ENCODE data around the gene ARHGAP18. TPM values are rescaled to one million over a fixed set of nuclear protein-coding genes. Genes with fewer than 3 reads are reported as not detected.
A peak's percentile ranks its signal among the peaks of the same experiment; 100 is the strongest.

ARHGAP18 gene
- polyA plus RNA-seq, 2 donors, result 2.1 to 2.2 TPM

DNA sequence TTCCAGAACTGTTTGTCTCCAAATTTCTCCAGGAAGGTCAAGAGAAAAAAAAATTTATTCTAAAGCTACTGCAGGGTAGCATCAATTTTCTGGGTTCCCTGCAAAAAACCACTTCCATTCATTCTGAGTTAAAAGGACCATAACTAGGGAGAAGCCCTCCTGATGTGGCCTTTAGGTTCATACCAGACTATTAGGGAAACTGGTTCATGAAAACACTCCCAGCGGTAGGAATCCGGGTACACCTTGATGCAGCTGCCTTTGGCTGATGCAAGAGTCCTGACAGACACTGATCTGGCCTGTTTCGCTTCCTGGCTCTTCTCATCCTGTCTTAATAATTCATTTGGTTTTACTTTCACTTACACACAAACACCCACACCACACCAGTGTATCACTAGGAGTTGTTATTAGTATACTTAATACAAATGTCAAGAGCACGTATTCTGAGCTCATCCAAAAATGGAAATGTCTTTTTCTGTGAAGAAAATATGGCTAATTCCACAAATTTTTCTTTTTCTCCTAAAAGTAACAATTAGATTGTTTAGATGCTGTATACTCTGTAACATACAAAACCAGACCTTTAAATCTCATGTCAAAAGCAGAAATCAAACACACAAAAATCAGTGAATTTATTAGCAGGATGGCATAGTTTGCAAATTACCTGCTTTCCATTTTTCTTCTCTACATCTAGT is 38.4 kb upstream of the ARHGAP18 start:
- peaks cover 0 to 3% of the 10 kb centered on the region in 2 donors for H3K4me1 ChIP-seq (ENCODE audit: control insufficient read depth in 2 of 2, insufficient read depth in 2 of 2, low read length in 1 of 2)
- H3K27me3 ChIP-seq (ENCODE audit: control insufficient read depth in 1 of 2, insufficient read depth in 2 of 2, low read length in 2 of 2), result no peaks in the 10 kb centered on the region
- H3K4me3 ChIP-seq (ENCODE audit: low read depth in 1 of 2, low read length in 2 of 2), result no peak overlapping the region
- H3K27ac ChIP-seq (ENCODE audit: low read depth in 2 of 2, low read length in 1 of 2), result peak overlapping the region; percentile 57 to 74
- H3K36me3 ChIP-seq (ENCODE audit: control insufficient read depth in 2 of 2, insufficient read depth in 2 of 2, low read length in 1 of 2), result no peaks in the 10 kb centered on the region
- WGBS, 2 donors, result 33 to 37% methylated on average over 4 of the region's 4 CpGs
- H3K9me3 ChIP-seq (ENCODE audit: control insufficient read depth in 2 of 2, insufficient read depth in 1 of 2, low read depth in 1 of 2, low read length in 1 of 2), result no peaks in the 10 kb centered on the region

DNA sequence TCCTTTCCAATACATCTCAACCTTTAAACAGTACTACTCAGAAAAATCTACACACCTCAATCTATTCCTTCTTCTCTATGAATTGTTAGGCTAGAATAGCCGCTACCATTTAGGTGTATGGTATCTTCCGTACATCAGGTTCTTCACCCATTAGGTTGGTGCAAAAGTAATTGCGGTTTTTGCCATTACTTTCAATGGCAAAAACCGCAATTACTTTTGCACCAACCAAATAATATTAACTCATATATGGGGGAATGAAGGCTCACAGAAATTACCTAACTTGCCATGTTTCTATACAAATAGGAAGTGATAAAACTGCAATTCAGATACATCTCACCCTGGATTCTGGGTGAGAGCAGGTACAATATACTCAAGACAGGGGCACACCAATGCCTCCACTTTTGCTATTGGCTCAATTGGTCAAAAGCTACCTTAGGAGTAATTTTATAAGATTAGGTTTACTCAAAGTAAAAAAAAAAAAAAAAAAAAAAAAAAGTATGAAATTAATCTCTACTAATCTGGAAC is 37.7 kb upstream of the ARHGAP18 start:
- H3K27ac ChIP-seq (ENCODE audit: low read depth in 2 of 2, low read length in 1 of 2), result no peak overlapping the region
- H3K4me1 ChIP-seq (ENCODE audit: control insufficient read depth in 2 of 2, insufficient read depth in 2 of 2, low read length in 1 of 2), result peaks cover 0 to 3% of the 10 kb centered on the region in 2 donors
- H3K36me3 ChIP-seq (ENCODE audit: control insufficient read depth in 2 of 2, insufficient read depth in 2 of 2, low read length in 1 of 2), result no peaks in the 10 kb centered on the region
- no peaks in the 10 kb centered on the region for H3K9me3 ChIP-seq (ENCODE audit: control insufficient read depth in 2 of 2, insufficient read depth in 1 of 2, low read depth in 1 of 2, low read length in 1 of 2)
- H3K4me3 ChIP-seq (ENCODE audit: low read depth in 1 of 2, low read length in 2 of 2), result no peak overlapping the region
- no peaks in the 10 kb centered on the region for H3K27me3 ChIP-seq (ENCODE audit: control insufficient read depth in 1 of 2, insufficient read depth in 2 of 2, low read length in 2 of 2)
- WGBS, 2 donors, result 84 to 94% methylated on average over 4 of the region's 4 CpGs

DNA sequence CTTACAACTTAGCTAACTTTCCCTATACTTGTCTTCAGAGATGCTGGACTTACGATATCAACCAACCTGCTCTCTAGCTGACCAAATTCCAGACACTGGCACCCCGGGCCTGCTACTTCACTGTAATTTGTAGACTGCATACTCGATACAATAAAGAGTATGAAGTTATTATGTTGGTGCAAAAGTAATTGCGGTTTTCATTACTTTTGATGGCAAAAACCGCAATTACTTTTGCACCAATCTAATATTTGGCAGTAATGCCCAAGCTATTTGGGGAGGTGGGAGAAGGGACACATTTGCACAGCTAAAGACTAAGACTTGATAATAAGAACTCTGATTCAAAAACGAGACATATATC is 34.9 kb upstream of the ARHGAP18 start:
- no peak overlapping the region for H3K4me3 ChIP-seq (ENCODE audit: low read depth in 1 of 2, low read length in 2 of 2)
- no peaks in the 10 kb centered on the region for H3K9me3 ChIP-seq (ENCODE audit: control insufficient read depth in 2 of 2, insufficient read depth in 1 of 2, low read depth in 1 of 2, low read length in 1 of 2)
- 82 to 84% methylated on average over 6 of the region's 6 CpGs for WGBS, 2 donors
- no peak overlapping the region for H3K27ac ChIP-seq (ENCODE audit: low read depth in 2 of 2, low read length in 1 of 2)
- no peaks in the 10 kb centered on the region for H3K27me3 ChIP-seq (ENCODE audit: control insufficient read depth in 1 of 2, insufficient read depth in 2 of 2, low read length in 2 of 2)
- H3K4me1 ChIP-seq (ENCODE audit: control insufficient read depth in 2 of 2, insufficient read depth in 2 of 2, low read length in 1 of 2), result peaks cover 0 to 3% of the 10 kb centered on the region in 2 donors
- H3K36me3 ChIP-seq (ENCODE audit: control insufficient read depth in 2 of 2, insufficient read depth in 2 of 2, low read length in 1 of 2), result no peaks in the 10 kb centered on the region

DNA sequence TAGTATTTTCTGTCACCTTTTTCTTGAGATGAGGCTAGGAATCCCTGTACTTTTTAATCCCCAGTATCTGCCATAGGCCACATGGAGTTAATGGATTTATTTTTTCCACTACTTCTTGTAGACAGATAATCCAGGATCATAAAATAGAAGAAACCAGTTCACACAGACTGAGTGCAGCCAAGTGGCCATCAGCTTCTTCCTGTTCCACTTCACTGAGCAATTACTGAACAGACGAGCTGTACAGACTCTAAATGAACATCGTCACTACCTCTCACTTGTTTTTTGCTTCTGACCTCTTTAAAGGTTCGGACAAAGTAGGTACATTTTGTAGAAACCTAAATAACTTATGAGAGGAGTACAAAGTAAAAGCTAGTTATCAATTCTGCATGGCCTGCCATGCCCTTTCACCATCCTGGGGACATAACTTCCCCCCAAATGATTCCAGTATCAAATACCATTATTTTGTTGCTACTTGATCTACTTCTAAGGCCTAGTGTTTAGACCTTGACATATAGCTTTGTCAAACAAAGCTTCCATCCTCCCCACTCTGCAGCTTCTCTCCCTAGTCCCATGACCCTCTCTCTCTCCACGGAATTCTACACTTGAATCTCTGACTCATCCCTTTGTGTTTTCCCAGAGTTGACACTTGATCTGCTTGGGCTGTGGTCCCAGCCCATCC is 34.4 kb upstream of the ARHGAP18 start:
- Histone ChIP-seq H3K9me3 (ENCODE audit: control insufficient read depth in 2 of 2, insufficient read depth in 1 of 2, low read depth in 1 of 2, low read length in 1 of 2) (no peaks in the 10 kb centered on the region), H3K36me3 (ENCODE audit: control insufficient read depth in 2 of 2, insufficient read depth in 2 of 2, low read length in 1 of 2) (no peaks in the 10 kb centered on the region), H3K27ac (ENCODE audit: low read depth in 2 of 2, low read length in 1 of 2) (no peak overlapping the region), H3K4me3 (ENCODE audit: low read depth in 1 of 2, low read length in 2 of 2) (no peak overlapping the region), H3K4me1 (ENCODE audit: control insufficient read depth in 2 of 2, insufficient read depth in 2 of 2, low read length in 1 of 2) (peaks cover 0 to 3% of the 10 kb centered on the region in 2 donors), H3K27me3 (ENCODE audit: control insufficient read depth in 1 of 2, insufficient read depth in 2 of 2, low read length in 2 of 2) (no peaks in the 10 kb centered on the region)
- 55 to 56% methylated on average over 4 of the region's 4 CpGs for WGBS, 2 donors

DNA sequence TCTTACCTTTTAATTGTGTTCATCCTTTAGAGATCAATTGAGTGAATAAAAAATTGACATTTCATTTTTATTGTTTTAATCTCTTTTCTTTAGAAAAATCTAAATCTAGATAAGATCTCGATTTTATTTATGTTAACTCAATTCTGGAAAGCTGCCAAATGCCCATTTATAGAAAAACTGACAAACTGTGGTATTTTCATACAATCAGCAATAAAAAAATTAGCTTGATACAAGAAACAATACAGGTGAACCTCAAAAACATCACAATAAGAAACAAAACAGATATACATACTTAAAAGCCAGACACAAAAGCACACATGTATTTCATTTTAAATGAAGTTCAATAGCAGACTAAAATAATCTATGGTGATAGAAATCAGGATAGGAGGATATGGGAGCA is 30.0 kb upstream of the ARHGAP18 start:
- 37 to 38% methylated on average over 1 of the region's 1 CpG for WGBS, 2 donors
- Histone ChIP-seq H3K9me3 (ENCODE audit: control insufficient read depth in 2 of 2, insufficient read depth in 1 of 2, low read depth in 1 of 2, low read length in 1 of 2) (no peaks in the 10 kb centered on the region), H3K4me1 (ENCODE audit: control insufficient read depth in 2 of 2, insufficient read depth in 2 of 2, low read length in 1 of 2) (no peaks in the 10 kb centered on the region), H3K27ac (ENCODE audit: low read depth in 2 of 2, low read length in 1 of 2) (no peak overlapping the region), H3K36me3 (ENCODE audit: control insufficient read depth in 2 of 2, insufficient read depth in 2 of 2, low read length in 1 of 2) (no peaks in the 10 kb centered on the region), H3K27me3 (ENCODE audit: control insufficient read depth in 1 of 2, insufficient read depth in 2 of 2, low read length in 2 of 2) (no peaks in the 10 kb centered on the region), H3K4me3 (ENCODE audit: low read depth in 1 of 2, low read length in 2 of 2) (no peak overlapping the region)

DNA sequence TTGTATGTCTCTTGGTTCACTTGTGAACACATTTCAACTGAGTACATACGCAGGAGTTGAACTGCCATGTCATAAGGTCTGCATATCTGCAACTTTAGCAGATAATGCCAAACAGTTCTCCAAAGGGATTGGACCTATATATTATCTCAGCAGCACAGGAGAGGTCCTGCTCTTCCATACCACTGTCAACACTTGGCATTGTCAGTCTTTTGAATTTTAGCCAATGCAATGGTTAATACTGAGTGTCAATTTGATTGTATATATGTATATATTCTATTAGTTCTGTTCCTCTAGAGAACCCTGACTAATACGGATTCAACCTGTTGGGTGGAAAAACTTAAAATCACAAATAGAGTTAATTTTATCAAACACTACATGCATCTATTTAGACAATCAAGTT is 26.1 kb upstream of the ARHGAP18 start:
- no peak overlapping the region for H3K4me3 ChIP-seq (ENCODE audit: low read depth in 1 of 2, low read length in 2 of 2)
- no peaks in the 10 kb centered on the region for H3K4me1 ChIP-seq (ENCODE audit: control insufficient read depth in 2 of 2, insufficient read depth in 2 of 2, low read length in 1 of 2)
- H3K36me3 ChIP-seq (ENCODE audit: control insufficient read depth in 2 of 2, insufficient read depth in 2 of 2, low read length in 1 of 2), result no peaks in the 10 kb centered on the region
- no peaks in the 10 kb centered on the region for H3K27me3 ChIP-seq (ENCODE audit: control insufficient read depth in 1 of 2, insufficient read depth in 2 of 2, low read length in 2 of 2)
- no peak overlapping the region for H3K27ac ChIP-seq (ENCODE audit: low read depth in 2 of 2, low read length in 1 of 2)
- 89 to 96% methylated on average over 2 of the region's 2 CpGs for WGBS, 2 donors
- no peaks in the 10 kb centered on the region for H3K9me3 ChIP-seq (ENCODE audit: control insufficient read depth in 2 of 2, insufficient read depth in 1 of 2, low read depth in 1 of 2, low read length in 1 of 2)

DNA sequence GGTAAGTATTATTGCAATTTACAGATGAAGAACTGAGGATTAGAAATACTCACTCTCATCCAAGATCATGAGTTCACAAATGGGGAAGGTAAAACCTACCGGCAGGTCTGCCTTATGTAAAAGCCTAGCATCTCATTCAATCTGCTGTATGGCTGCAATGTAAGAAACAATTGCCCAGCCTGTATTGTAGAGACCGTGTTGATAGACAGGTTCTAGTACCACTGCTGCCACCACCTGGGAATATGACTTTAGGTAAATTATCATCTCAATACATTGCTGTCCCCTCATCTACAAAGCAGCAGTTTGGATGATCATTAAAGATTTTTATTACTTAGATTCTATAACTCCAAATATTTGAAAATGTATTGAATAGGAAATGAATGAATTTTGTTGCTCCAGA is 23.3 kb upstream of the ARHGAP18 start:
- H3K4me3 ChIP-seq (ENCODE audit: low read depth in 1 of 2, low read length in 2 of 2), result no peak overlapping the region
- no peak overlapping the region for H3K27ac ChIP-seq (ENCODE audit: low read depth in 2 of 2, low read length in 1 of 2)
- WGBS, 2 donors, result 65 to 67% methylated on average over 2 of the region's 2 CpGs
- H3K9me3 ChIP-seq (ENCODE audit: control insufficient read depth in 2 of 2, insufficient read depth in 1 of 2, low read depth in 1 of 2, low read length in 1 of 2), result no peaks in the 10 kb centered on the region
- H3K27me3 ChIP-seq (ENCODE audit: control insufficient read depth in 1 of 2, insufficient read depth in 2 of 2, low read length in 2 of 2), result no peaks in the 10 kb centered on the region
- H3K4me1 ChIP-seq (ENCODE audit: control insufficient read depth in 2 of 2, insufficient read depth in 2 of 2, low read length in 1 of 2), result no peaks in the 10 kb centered on the region
- H3K36me3 ChIP-seq (ENCODE audit: control insufficient read depth in 2 of 2, insufficient read depth in 2 of 2, low read length in 1 of 2), result no peaks in the 10 kb centered on the region

DNA sequence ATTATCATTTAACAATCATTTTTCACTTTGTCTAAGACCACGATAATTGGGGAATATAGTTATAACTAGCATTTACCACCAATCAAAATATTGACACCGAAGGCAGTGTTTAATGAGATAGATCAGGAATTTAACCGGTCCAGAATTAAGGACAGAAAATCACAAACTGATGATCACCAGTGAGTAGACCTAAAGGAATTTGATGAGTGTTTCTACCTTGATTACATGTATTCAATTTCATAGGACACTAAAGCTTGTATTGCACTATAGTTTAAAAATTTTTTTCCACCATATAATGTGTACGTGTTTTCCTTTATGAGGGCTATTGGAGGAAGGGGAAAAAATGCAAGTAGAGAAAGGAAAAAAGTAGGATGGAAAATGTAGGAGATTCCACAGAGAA is 22.6 kb upstream of the ARHGAP18 start:
- no peak overlapping the region for H3K27ac ChIP-seq (ENCODE audit: low read depth in 2 of 2, low read length in 1 of 2)
- H3K9me3 ChIP-seq (ENCODE audit: control insufficient read depth in 2 of 2, insufficient read depth in 1 of 2, low read depth in 1 of 2, low read length in 1 of 2), result no peaks in the 10 kb centered on the region
- H3K27me3 ChIP-seq (ENCODE audit: control insufficient read depth in 1 of 2, insufficient read depth in 2 of 2, low read length in 2 of 2), result no peaks in the 10 kb centered on the region
- no peak overlapping the region for H3K4me3 ChIP-seq (ENCODE audit: low read depth in 1 of 2, low read length in 2 of 2)
- H3K4me1 ChIP-seq (ENCODE audit: control insufficient read depth in 2 of 2, insufficient read depth in 2 of 2, low read length in 1 of 2), result no peaks in the 10 kb centered on the region
- H3K36me3 ChIP-seq (ENCODE audit: control insufficient read depth in 2 of 2, insufficient read depth in 2 of 2, low read length in 1 of 2), result no peaks in the 10 kb centered on the region
- 93% methylated on average over 4 of the region's 4 CpGs for WGBS, 2 donors

DNA sequence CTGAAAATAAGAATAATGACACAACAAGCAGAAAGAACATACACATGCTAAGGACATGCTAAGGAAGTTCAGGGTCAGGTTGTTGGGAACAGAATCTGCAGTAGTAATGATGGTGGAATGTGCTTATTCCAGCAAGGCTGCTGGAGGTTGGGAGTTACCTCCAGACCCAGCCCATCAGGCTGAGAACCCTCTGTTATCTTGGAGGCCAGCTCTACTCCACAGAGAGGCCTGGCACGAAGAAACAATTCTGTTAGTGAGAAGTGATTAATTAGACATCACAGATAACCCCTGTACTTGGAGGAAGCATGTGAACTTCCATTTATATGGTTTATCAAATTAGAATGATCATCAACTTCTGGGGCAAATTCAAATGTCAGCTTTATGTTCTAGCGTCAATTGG is 22.1 kb upstream of the ARHGAP18 start:
- H3K36me3 ChIP-seq (ENCODE audit: control insufficient read depth in 2 of 2, insufficient read depth in 2 of 2, low read length in 1 of 2), result no peaks in the 10 kb centered on the region
- H3K4me3 ChIP-seq (ENCODE audit: low read depth in 1 of 2, low read length in 2 of 2), result no peak overlapping the region
- H3K9me3 ChIP-seq (ENCODE audit: control insufficient read depth in 2 of 2, insufficient read depth in 1 of 2, low read depth in 1 of 2, low read length in 1 of 2), result no peaks in the 10 kb centered on the region
- no peaks in the 10 kb centered on the region for H3K4me1 ChIP-seq (ENCODE audit: control insufficient read depth in 2 of 2, insufficient read depth in 2 of 2, low read length in 1 of 2)
- no peak overlapping the region for H3K27ac ChIP-seq (ENCODE audit: low read depth in 2 of 2, low read length in 1 of 2)
- no peaks in the 10 kb centered on the region for H3K27me3 ChIP-seq (ENCODE audit: control insufficient read depth in 1 of 2, insufficient read depth in 2 of 2, low read length in 2 of 2)
- WGBS, 2 donors, result 66 to 78% methylated on average over 2 of the region's 2 CpGs

DNA sequence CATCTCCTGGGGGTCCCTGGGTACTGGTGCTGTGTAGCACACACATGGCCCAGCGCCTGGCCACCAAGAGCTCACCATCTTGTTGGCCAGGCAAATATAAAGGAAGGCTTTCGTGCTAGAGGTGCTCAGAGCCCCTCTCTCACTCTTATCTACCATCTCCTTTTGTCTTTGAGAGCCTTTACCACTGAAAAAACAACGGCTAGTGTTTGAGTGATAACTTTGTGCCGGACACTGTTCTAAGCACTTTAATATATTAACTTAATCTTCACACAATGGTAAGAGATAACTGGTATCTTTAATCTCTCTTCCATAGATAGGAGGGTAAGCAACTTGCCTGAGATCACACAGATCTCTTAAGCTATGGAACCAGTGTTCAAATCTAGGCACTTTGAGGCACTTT is 21.5 kb upstream of the ARHGAP18 start:
- Histone ChIP-seq H3K36me3 (ENCODE audit: control insufficient read depth in 2 of 2, insufficient read depth in 2 of 2, low read length in 1 of 2) (no peaks in the 10 kb centered on the region), H3K9me3 (ENCODE audit: control insufficient read depth in 2 of 2, insufficient read depth in 1 of 2, low read depth in 1 of 2, low read length in 1 of 2) (no peaks in the 10 kb centered on the region), H3K4me3 (ENCODE audit: low read depth in 1 of 2, low read length in 2 of 2) (no peak overlapping the region), H3K27ac (ENCODE audit: low read depth in 2 of 2, low read length in 1 of 2) (no peak overlapping the region), H3K27me3 (ENCODE audit: control insufficient read depth in 1 of 2, insufficient read depth in 2 of 2, low read length in 2 of 2) (no peaks in the 10 kb centered on the region), H3K4me1 (ENCODE audit: control insufficient read depth in 2 of 2, insufficient read depth in 2 of 2, low read length in 1 of 2) (no peaks in the 10 kb centered on the region)
- WGBS, 2 donors, result 77 to 79% methylated on average over 4 of the region's 4 CpGs

All from esophagus (tissue), 2 donors.